ENCODE data around the gene ANKRD9.

The ANKRD9 gene

DNA sequence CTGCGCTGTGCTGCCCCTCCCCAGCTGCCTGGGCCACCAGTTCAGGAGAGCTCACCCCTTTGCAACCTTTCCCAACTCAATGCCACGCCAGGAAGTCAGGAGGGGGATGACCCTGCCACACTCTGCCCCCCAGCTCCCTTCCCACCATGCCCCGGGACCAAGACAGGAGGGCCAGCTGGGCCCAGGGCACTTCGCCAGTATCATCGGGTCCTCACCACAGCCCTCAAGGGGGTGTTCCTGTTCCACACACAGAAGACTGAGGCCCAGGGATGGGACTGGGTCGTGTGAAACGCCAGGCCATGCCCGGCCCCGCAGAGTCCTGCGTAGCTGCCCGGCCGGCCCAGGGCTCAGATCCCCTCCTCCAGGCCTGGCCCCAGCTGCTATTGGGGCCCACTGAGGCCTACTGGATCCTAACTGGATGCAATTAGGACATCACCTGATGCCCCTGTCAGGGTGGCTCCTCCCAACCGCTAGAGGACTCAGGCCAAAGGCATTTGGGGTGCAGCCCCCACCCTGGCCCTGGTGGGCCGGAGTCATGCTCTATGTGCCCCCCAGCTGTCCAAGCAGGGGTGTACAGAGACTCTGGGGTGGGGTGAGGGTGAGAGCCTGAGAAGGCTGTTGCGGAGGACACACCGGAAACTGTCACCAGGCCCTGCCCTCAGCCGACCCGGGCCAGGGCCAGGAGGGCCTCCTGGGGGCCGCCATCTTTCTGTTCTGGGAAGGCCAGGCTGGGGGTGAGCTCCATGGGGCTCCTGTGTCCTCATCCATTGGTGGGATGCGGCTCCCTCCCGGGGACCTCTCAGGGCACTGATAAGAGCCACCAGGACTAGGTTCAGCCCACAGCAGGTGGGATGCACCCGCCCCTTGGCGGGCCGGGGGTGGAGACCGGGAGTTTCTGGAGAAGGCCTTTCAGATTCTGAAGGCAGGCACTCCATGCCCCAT is 29.3 kb upstream of the ANKRD9 start:
- TF ChIP-seq, protein P1, sequence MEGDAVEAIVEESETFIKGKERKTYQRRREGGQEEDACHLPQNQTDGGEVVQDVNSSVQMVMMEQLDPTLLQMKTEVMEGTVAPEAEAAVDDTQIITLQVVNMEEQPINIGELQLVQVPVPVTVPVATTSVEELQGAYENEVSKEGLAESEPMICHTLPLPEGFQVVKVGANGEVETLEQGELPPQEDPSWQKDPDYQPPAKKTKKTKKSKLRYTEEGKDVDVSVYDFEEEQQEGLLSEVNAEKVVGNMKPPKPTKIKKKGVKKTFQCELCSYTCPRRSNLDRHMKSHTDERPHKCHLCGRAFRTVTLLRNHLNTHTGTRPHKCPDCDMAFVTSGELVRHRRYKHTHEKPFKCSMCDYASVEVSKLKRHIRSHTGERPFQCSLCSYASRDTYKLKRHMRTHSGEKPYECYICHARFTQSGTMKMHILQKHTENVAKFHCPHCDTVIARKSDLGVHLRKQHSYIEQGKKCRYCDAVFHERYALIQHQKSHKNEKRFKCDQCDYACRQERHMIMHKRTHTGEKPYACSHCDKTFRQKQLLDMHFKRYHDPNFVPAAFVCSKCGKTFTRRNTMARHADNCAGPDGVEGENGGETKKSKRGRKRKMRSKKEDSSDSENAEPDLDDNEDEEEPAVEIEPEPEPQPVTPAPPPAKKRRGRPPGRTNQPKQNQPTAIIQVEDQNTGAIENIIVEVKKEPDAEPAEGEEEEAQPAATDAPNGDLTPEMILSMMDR (IDR thresholded peaks at IDR 0.05; ENCODE audit: low read depth, low read length) = no peak
- Histone ChIP-seq H3K27ac (no peak overlapping the region), H3K9me3 (ENCODE audit: severe bottlenecking) (no peaks in the 10 kb centered on the region), H3K4me3 (ENCODE audit: low read depth, low read length) (no peak overlapping the region), H3K27me3 (ENCODE audit: insufficient read depth, low read depth, severe bottlenecking) (no peaks in the 10 kb centered on the region), H3K36me3 (no peaks in the 10 kb centered on the region)
- no peak for DNase-seq

DNA sequence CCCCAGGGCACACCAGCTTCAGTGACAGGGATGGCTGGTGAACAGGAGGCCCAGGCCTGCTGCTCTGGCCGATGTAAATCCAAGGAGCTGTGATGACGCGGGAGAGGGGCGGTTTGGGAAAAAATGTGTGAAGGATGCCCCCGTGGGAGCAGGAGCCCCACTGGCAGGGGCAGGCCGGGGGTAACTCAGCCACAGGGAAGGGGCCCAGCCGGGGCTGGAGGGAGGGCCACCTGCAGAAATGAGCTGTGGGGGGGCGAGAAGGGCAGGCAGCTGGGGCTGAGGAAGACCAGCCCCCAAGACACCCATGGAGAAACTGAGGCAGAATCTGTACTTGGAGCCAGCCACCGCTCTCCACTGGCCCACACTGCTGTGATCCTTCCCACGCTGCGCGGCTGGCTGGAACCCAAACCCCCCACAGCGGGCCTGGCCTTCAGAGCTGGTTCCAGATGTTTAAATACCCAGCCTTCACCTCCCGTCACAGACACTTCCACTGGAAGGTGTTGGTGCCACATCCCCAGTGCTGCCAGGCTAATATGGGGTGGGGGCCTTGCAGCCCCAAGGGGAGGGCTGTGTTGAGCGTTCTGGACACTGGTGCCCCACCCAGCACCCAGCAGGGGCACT is 28.5 kb upstream of the ANKRD9 start:
- Histone ChIP-seq H3K9me3 (ENCODE audit: severe bottlenecking) (no peaks in the 10 kb centered on the region), H3K36me3 (no peaks in the 10 kb centered on the region), H3K4me3 (ENCODE audit: low read depth, low read length) (no peak overlapping the region), H3K27ac (no peak overlapping the region), H3K27me3 (ENCODE audit: insufficient read depth, low read depth, severe bottlenecking) (no peaks in the 10 kb centered on the region)
- DNase-seq = no peak
- TF ChIP-seq, protein P1 (IDR thresholded peaks at IDR 0.05; ENCODE audit: low read depth, low read length) = no peak

DNA sequence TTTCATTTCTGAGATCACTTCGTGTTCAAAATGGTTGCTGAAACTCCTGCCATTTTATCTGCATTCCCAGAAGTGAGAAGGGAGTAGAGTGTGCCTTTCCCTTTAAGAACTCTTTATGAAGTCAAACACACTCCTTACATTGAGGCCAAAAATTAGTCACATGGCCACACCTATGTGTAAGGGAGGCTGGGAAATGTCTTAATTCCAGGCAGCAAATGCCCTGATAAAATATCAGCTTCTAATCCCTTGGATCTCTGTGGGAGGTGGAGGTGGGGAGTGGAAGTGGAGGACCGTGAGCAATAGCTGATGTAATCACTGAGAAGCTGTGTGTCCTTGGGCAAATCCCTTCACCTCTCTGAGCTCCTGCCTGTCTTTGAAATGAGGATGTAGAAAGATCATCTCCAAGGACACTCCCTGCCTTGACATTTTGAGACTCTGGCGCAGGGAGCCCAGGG is 22.7 kb upstream of the ANKRD9 start:
- no peaks in the 10 kb centered on the region for H3K9me3 ChIP-seq (ENCODE audit: severe bottlenecking)
- TF ChIP-seq, protein P1 (IDR thresholded peaks at IDR 0.05; ENCODE audit: low read depth, low read length) = no peak
- DNase-seq = no peak
- H3K27ac ChIP-seq = no peak overlapping the region
- H3K36me3 ChIP-seq = no peaks in the 10 kb centered on the region
- no peak overlapping the region for H3K4me3 ChIP-seq (ENCODE audit: low read depth, low read length)
- no peaks in the 10 kb centered on the region for H3K27me3 ChIP-seq (ENCODE audit: insufficient read depth, low read depth, severe bottlenecking)

DNA sequence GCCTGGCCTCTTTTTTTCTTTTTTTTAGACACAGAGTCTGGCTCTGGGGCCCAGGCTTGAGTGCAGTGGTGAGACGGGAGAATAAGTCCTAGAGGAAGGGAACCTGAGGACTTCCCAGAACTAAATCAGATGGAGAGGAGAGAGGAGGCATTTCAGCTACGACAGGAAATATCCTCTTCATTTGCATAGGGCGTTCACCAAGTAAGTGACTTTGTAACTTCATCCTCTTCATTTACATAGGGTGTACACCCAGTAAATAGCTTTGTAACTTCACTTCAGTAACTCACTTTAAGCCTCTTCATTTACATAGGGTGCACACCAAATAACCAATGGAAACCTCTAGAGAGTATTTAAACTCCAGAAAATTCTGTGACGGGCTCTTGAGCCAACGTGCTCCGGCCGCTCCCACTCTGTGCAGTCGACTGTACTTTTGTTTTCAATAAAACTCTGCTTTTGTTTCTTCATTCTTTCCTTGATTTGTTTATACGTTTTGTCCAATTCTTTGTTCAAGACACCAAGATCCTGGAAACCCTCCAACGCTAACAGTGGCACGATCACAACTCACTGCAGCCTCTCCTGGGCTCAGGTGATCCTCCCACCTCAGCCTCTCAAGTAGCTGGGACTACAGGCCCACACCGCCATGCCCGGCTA is 21.4 kb upstream of the ANKRD9 start:
- Histone ChIP-seq H3K36me3 (no peaks in the 10 kb centered on the region), H3K27me3 (ENCODE audit: insufficient read depth, low read depth, severe bottlenecking) (no peaks in the 10 kb centered on the region), H3K27ac (no peak overlapping the region), H3K4me3 (ENCODE audit: low read depth, low read length) (no peak overlapping the region), H3K9me3 (ENCODE audit: severe bottlenecking) (no peaks in the 10 kb centered on the region)
- TF ChIP-seq, protein P1 (IDR thresholded peaks at IDR 0.05; ENCODE audit: low read depth, low read length) = no peak
- no peak for DNase-seq

DNA sequence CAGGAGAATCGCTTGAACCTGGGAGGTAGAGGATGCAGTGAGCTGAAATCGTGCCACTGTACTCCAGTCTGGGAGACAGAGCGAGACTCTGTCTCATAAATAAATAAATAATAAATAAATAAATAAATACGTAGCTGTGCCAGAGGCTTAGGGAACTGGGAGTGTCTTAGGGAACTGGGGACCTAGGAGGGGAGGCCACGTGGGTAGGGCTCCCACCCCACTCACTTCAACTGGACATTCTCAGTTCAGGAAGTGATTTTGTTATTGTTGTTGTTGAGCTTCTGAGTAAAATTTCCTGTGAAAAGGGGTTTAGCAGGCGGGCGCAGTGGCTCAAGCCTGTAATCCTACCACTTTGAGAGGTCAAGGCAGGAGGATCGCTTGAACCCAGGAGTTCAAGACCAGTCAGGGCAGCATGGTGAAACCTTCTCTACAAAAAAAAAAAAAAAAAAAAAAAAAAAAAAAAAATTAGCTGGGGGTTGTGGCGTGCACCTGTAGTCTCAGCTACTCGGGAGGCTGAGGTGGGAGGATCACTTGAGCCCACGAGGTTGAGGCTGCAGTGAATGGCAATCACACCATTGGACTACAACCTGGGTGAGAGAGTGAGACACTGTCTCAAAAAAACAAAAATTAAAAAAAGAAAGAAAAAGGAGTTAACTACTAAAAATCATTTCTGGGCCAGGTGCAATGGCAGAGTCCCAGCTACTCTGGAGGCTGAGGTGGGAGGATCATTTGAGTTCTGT is 19.0 kb upstream of the ANKRD9 start:
- Histone ChIP-seq H3K27me3 (ENCODE audit: insufficient read depth, low read depth, severe bottlenecking) (no peaks in the 10 kb centered on the region), H3K36me3 (no peaks in the 10 kb centered on the region), H3K27ac (no peak overlapping the region), H3K9me3 (ENCODE audit: severe bottlenecking) (no peaks in the 10 kb centered on the region), H3K4me3 (ENCODE audit: low read depth, low read length) (no peak overlapping the region)
- TF ChIP-seq, protein P1 (IDR thresholded peaks at IDR 0.05; ENCODE audit: low read depth, low read length) = no peak
- no peak for DNase-seq

Measured in WERI-Rb-1 (cell line).